Karpas-422 (cell line): Measurements from ENCODE around the gene EPN2. TPM values are rescaled to one million over a fixed set of nuclear protein-coding genes. Genes with fewer than 3 reads are reported as not detected.

Source experiments
- DNase-seq: peaks from one replicate; pipeline ENCODE4 v3.0.0-alpha.2; 2015
- H2AFZ ChIP-seq: fragments of 200-600 bp; sonication (generic); 2 replicates; pipeline ENCODE4 v1.6.1; 2014; ENCODE audit warnings: antibody characterized with exemption, low read length, mixed read lengths
- H3K27ac ChIP-seq: fragments of 200-600 bp; sonication (generic); 2 replicates; pipeline ENCODE4 v1.5.1; 2014; ENCODE audit warnings: mild to moderate bottlenecking, low read length, moderate library complexity
- H3K27me3 ChIP-seq: fragments of 200-600 bp; sonication (generic); 2 replicates; pipeline ENCODE4 v1.6.1; 2014; ENCODE audit warnings: low read length, mixed read lengths
- H3K36me3 ChIP-seq: fragments of 200-600 bp; sonication (generic); 2 replicates; pipeline ENCODE4 v1.6.1; 2014; ENCODE audit warnings: low read length, mixed read lengths; ENCODE audit not compliant: insufficient read depth
- H3K4me1 ChIP-seq: fragments of 200-600 bp; sonication (generic); 2 replicates; pipeline ENCODE4 v1.6.1; 2014; ENCODE audit warnings: mild to moderate bottlenecking, low read length, mixed read lengths
- H3K4me2 ChIP-seq: fragments of 200-600 bp; sonication (generic); 2 replicates; pipeline ENCODE4 v1.6.1; 2014; ENCODE audit warnings: low read length, low read depth, mild to moderate bottlenecking; ENCODE audit not compliant: poor library complexity, severe bottlenecking
- H3K4me3 ChIP-seq: fragments of 200-600 bp; sonication (generic); 2 replicates; pipeline ENCODE4 v1.5.1; 2014; ENCODE audit warnings: mild to moderate bottlenecking, antibody characterized with exemption, low read length, mixed read lengths
- H3K79me2 ChIP-seq: fragments of 200-600 bp; sonication (generic); 2 replicates; pipeline ENCODE4 v1.6.1; 2014; ENCODE audit warnings: mild to moderate bottlenecking, low read length, mixed read lengths
- H3K9ac ChIP-seq: fragments of 200-600 bp; sonication (generic); 2 replicates; pipeline ENCODE4 v1.6.0; 2014; ENCODE audit warnings: low read length
- H3K9me2 ChIP-seq: fragments of 200-600 bp; sonication (generic), shearing (Covaris generic); replicated peaks from 2 replicates; pipeline ENCODE4 v1.6.0; 2014; ENCODE audit warnings: mild to moderate bottlenecking, low read length, moderate library complexity; ENCODE audit not compliant: insufficient read depth
- H3K9me3 ChIP-seq: fragments of 300-700, 200-600 bp; sonication (generic); 2 replicates; pipeline ENCODE4 v1.6.1; 2014; ENCODE audit warnings: low read length, mixed read lengths
- H4K20me1 ChIP-seq: fragments of 200-600 bp; sonication (generic); 2 replicates; pipeline ENCODE4 v1.6.1; 2014; ENCODE audit warnings: mild to moderate bottlenecking, antibody characterized with exemption, low read length, low read depth; ENCODE audit not compliant: insufficient read depth
- total RNA-seq: library from RNA; depleted of rRNA; stranded (reverse); fragments of >200 nt; shearing (Covaris generic); gene quantifications from 2 replicates; pipeline ENCODE4 v1.2.3, GENCODE V29; 2014; ENCODE audit warnings: low replicate concordance

Gene EPN2
- total RNA-seq, 1 experiment from 2014 or later = 17.6 TPM

- H4K20me1 ChIP-seq = no peaks in the 10 kb centered on the region
- no peaks in the 10 kb centered on the region for H3K9me3 ChIP-seq
- H2AFZ ChIP-seq = no peak overlapping the region
- H3K27ac ChIP-seq = no peak overlapping the region
- H3K9ac ChIP-seq = no peak overlapping the region
- DNase-seq = no peak
- H3K4me3 ChIP-seq = no peak overlapping the region
- H3K79me2 ChIP-seq = peaks cover 20% of the 10 kb centered on the region
- H3K9me2 ChIP-seq = no peaks in the 10 kb centered on the region
- H3K4me2 ChIP-seq = no peak overlapping the region
- H3K36me3 ChIP-seq = 0 out of 2 replicates have a peak, but pooled peaks cover 3% of the 10 kb centered on the region
- H3K4me1 ChIP-seq = peaks cover 16% of the 10 kb centered on the region
- H3K27me3 ChIP-seq = no peaks in the 10 kb centered on the region
Observed at GRCh38 chr17:19380481-19381301, 143.5 kb downstream of the EPN2 start.

GRCh38 chr17:19381361-19381740 lies 144.2 kb downstream of the EPN2 start:
- no peaks in the 10 kb centered on the region for H4K20me1 ChIP-seq
- H3K9ac ChIP-seq = no peak overlapping the region
- H3K27ac ChIP-seq = no peak overlapping the region
- H3K4me2 ChIP-seq = no peak overlapping the region
- no peak for DNase-seq
- no peak overlapping the region for H2AFZ ChIP-seq
- no peaks in the 10 kb centered on the region for H3K27me3 ChIP-seq
- H3K79me2 ChIP-seq = peaks cover 20% of the 10 kb centered on the region
- 0 out of 2 replicates have a peak, but pooled peaks cover 3% of the 10 kb centered on the region for H3K36me3 ChIP-seq
- peaks cover 13% of the 10 kb centered on the region for H3K4me1 ChIP-seq
- no peak overlapping the region for H3K4me3 ChIP-seq
- no peaks in the 10 kb centered on the region for H3K9me2 ChIP-seq
- H3K9me3 ChIP-seq = no peaks in the 10 kb centered on the region

- Histone ChIP-seq H3K27me3 (no peaks in the 10 kb centered on the region), H3K4me1 (peaks cover 11% of the 10 kb centered on the region), H4K20me1 (no peaks in the 10 kb centered on the region), H3K9me3 (no peaks in the 10 kb centered on the region), H3K4me2 (no peak overlapping the region), H3K27ac (no peak overlapping the region), H3K9ac (no peak overlapping the region), H3K79me2 (peaks cover 19% of the 10 kb centered on the region), H3K9me2 (no peaks in the 10 kb centered on the region), H3K4me3 (no peak overlapping the region), H2AFZ (no peak overlapping the region), H3K36me3 (0 out of 2 replicates have a peak, but pooled peaks cover 3% of the 10 kb centered on the region)
- DNase-seq = no peak
Observed at GRCh38 chr17:19381741-19382444, 144.7 kb downstream of the EPN2 start.

- Histone ChIP-seq H3K79me2 (peaks cover 17% of the 10 kb centered on the region), H3K4me1 (peaks cover 8% of the 10 kb centered on the region), H3K4me3 (no peak overlapping the region)
Observed at GRCh38 chr17:19382531-19383444, 145.6 kb downstream of the EPN2 start.

DNA sequence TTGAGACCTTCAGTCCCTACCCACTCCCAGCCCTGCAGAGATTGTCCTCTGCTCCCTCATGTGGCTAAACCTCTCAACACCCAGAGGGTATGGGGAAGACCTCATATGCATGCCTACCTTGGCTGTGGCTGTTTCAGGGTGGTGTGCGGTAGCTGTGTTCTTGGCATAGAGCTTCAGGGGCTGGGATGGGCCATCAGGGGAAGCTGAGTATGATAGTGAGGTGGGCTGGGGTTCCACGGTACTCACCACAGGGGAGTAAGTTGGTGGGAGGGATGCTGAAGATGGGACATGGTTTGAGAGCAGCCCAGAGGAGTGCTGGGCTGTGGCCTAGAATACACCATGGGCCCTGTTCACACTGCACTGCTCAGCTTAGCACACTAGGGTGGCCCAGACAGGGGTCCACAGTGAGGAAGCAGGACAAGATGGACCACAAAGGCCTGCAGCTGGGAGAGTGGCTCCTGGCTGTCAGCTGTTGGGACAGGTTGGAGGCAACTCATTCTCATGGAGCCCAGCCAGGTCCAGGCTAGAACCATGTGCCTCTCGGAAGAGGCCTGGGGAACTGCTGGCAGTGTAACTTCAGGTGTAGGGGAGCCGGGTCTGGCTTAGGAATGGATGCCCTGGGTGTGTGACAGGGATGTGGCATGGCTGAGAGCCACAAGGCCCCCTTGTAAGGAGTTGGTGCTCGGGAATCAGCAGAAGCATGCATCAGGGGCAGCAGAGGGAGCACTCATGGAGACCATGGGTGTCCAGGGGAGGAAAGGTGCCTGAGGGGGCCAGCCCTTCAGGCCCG lies 146.7 kb downstream of the EPN2 start:
- Histone ChIP-seq H4K20me1 (no peaks in the 10 kb centered on the region), H3K9me3 (no peaks in the 10 kb centered on the region), H3K27me3 (no peaks in the 10 kb centered on the region), H3K4me1 (peaks cover 6% of the 10 kb centered on the region), H3K9me2 (no peaks in the 10 kb centered on the region), H2AFZ (no peak overlapping the region), H3K9ac (no peak overlapping the region), H3K27ac (no peak overlapping the region), H3K36me3 (0 out of 2 replicates have a peak, but pooled peaks cover 3% of the 10 kb centered on the region), H3K79me2 (peaks cover 13% of the 10 kb centered on the region), H3K4me3 (no peak overlapping the region), H3K4me2 (no peak overlapping the region)
- DNase-seq = no peak

More at GRCh38 chr17:19382531-19383444, 145.6 kb downstream of the EPN2 start:
- H4K20me1 ChIP-seq = no peaks in the 10 kb centered on the region
- H3K27ac ChIP-seq = no peak overlapping the region
- H3K27me3 ChIP-seq = no peaks in the 10 kb centered on the region
- no peak overlapping the region for H2AFZ ChIP-seq
- no peak overlapping the region for H3K4me2 ChIP-seq
- no peak overlapping the region for H3K9ac ChIP-seq
- no peaks in the 10 kb centered on the region for H3K9me2 ChIP-seq
- H3K9me3 ChIP-seq = no peaks in the 10 kb centered on the region
- 0 out of 2 replicates have a peak, but pooled peaks cover 3% of the 10 kb centered on the region for H3K36me3 ChIP-seq
- no peak for DNase-seq

GRCh38 chr17:19384723-19385391 lies 147.7 kb downstream of the EPN2 start:
- Histone ChIP-seq H3K4me2 (no peak overlapping the region), H2AFZ (no peak overlapping the region), H3K27ac (no peak overlapping the region), H3K4me3 (no peak overlapping the region), H3K36me3 (0 out of 2 replicates have a peak, but pooled peaks cover 3% of the 10 kb centered on the region), H3K9ac (no peak overlapping the region), H4K20me1 (no peaks in the 10 kb centered on the region), H3K79me2 (peaks cover 3% of the 10 kb centered on the region; the same call in 1 of the 2 replicates), H3K4me1 (no peaks in the 10 kb centered on the region), H3K9me3 (no peaks in the 10 kb centered on the region), H3K27me3 (no peaks in the 10 kb centered on the region), H3K9me2 (no peaks in the 10 kb centered on the region)
- DNase-seq = no peak

- H3K4me2 ChIP-seq = no peak overlapping the region
- no peaks in the 10 kb centered on the region for H3K79me2 ChIP-seq
Observed at GRCh38 chr17:19385521-19385983, 148.4 kb downstream of the EPN2 start.

More at GRCh38 chr17:19385521-19385983, 148.4 kb downstream of the EPN2 start:
- Histone ChIP-seq H3K4me3 (no peak overlapping the region), H2AFZ (no peak overlapping the region), H3K9ac (no peak overlapping the region), H3K27ac (no peak overlapping the region), H3K36me3 (no peaks in the 10 kb centered on the region), H3K27me3 (no peaks in the 10 kb centered on the region), H3K9me2 (no peaks in the 10 kb centered on the region), H3K9me3 (no peaks in the 10 kb centered on the region), H3K4me1 (no peaks in the 10 kb centered on the region), H4K20me1 (no peaks in the 10 kb centered on the region)
- DNase-seq = no peak
